NB4 (cell line): ENCODE measurements around the gene SETD9.

Source experiments
- MYC ChIP-seq: IDR thresholded peaks from 2 replicates; pipeline ENCODE4 v1.6.1; 2011; ENCODE audit warnings: low read depth, low read length
- POLR2A ChIP-seq: IDR thresholded peaks from 2 replicates; pipeline ENCODE4 v1.6.1; 2011; ENCODE audit warnings: mild to moderate bottlenecking; ENCODE audit not compliant: insufficient read length; ENCODE audit errors: extremely low read depth
- TF ChIP-seq, protein P1 (sequence below): IDR thresholded peaks from one replicate; pipeline ENCODE4 v1.5.1; 2012; ENCODE audit warnings: low read depth, low read length
- TF ChIP-seq, protein P2 (sequence below): IDR thresholded peaks from 2 replicates; pipeline ENCODE4 v1.6.1; 2011; ENCODE audit warnings: low read depth, low read length

- TF ChIP-seq, protein P1, sequence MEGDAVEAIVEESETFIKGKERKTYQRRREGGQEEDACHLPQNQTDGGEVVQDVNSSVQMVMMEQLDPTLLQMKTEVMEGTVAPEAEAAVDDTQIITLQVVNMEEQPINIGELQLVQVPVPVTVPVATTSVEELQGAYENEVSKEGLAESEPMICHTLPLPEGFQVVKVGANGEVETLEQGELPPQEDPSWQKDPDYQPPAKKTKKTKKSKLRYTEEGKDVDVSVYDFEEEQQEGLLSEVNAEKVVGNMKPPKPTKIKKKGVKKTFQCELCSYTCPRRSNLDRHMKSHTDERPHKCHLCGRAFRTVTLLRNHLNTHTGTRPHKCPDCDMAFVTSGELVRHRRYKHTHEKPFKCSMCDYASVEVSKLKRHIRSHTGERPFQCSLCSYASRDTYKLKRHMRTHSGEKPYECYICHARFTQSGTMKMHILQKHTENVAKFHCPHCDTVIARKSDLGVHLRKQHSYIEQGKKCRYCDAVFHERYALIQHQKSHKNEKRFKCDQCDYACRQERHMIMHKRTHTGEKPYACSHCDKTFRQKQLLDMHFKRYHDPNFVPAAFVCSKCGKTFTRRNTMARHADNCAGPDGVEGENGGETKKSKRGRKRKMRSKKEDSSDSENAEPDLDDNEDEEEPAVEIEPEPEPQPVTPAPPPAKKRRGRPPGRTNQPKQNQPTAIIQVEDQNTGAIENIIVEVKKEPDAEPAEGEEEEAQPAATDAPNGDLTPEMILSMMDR = no peak
- TF ChIP-seq POLR2A = no peak
- TF ChIP-seq, protein P2, sequence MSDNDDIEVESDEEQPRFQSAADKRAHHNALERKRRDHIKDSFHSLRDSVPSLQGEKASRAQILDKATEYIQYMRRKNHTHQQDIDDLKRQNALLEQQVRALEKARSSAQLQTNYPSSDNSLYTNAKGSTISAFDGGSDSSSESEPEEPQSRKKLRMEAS = no peak
- no peak for TF ChIP-seq MYC
Measured at GRCh38 chr5:56934325-56934724, 24.9 kb downstream of the SETD9 start.
